ENCODE data around the gene MR1. TPM values are rescaled to one million over a fixed set of nuclear protein-coding genes. Genes with fewer than 3 reads are reported as not detected.
A peak's percentile ranks its signal among the peaks of the same experiment; 100 is the strongest.

The MR1 gene
- total and polyA plus RNA-seq, 9 of the 15 experiments (the other 6 are each of a cell fraction or from before 2014, with no cell fraction given) = 9.7 to 21.7 (median 15.6) TPM

- TF ChIP-seq ZNF274 (IDR thresholded peaks at IDR 0.05; ENCODE audit: borderline replicate concordance, low read depth, low read length) = no peak
- no peak for TF ChIP-seq MYBL2 (IDR thresholded peaks at IDR 0.05; ENCODE audit: low read depth)
- TF ChIP-seq MYBL2 (CRISPR knock-in tag; IDR thresholded peaks at IDR 0.05; ENCODE audit: borderline replicate concordance) = no peak
- no peak for TF ChIP-seq HDAC1 (IDR thresholded peaks at IDR 0.05)
- peak; percentile 62; the same call in 1 of the 2 replicates for TF ChIP-seq EP300 (IDR thresholded peaks at IDR 0.05; ENCODE audit: low read length)
- TF ChIP-seq, protein P1, sequence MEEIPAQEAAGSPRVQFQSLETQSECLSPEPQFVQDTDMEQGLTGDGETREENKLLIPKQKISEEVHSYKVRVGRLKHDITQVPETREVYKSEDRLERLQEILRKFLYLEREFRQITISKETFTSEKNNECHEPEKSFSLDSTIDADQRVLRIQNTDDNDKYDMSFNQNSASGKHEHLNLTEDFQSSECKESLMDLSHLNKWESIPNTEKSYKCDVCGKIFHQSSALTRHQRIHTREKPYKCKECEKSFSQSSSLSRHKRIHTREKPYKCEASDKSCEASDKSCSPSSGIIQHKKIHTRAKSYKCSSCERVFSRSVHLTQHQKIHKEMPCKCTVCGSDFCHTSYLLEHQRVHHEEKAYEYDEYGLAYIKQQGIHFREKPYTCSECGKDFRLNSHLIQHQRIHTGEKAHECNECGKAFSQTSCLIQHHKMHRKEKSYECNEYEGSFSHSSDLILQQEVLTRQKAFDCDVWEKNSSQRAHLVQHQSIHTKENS (CRISPR knock-in tag; IDR thresholded peaks at IDR 0.05) = no peak
- no peak for TF ChIP-seq MAFF (IDR thresholded peaks at IDR 0.05; ENCODE audit: low read length)
- TF ChIP-seq SMARCA4 (IDR thresholded peaks at IDR 0.05) = 0 out of 2 replicates have a peak, but pooled peaks have one; percentile 13
- TF ChIP-seq ETV5 (CRISPR knock-in tag; IDR thresholded peaks at IDR 0.05; ENCODE audit: low read depth) = 0 out of 2 replicates have a peak, but pooled peaks have one; percentile 26
- TF ChIP-seq PHB2 (IDR thresholded peaks at IDR 0.05; ENCODE audit: low read depth) = no peak
- no peak for TF ChIP-seq GABPB2 (CRISPR knock-in tag; conservative IDR thresholded peaks at IDR 0.05)
- TF ChIP-seq GATA2 (CRISPR knock-in tag; IDR thresholded peaks at IDR 0.05) = no peak
- TF ChIP-seq, protein P2, sequence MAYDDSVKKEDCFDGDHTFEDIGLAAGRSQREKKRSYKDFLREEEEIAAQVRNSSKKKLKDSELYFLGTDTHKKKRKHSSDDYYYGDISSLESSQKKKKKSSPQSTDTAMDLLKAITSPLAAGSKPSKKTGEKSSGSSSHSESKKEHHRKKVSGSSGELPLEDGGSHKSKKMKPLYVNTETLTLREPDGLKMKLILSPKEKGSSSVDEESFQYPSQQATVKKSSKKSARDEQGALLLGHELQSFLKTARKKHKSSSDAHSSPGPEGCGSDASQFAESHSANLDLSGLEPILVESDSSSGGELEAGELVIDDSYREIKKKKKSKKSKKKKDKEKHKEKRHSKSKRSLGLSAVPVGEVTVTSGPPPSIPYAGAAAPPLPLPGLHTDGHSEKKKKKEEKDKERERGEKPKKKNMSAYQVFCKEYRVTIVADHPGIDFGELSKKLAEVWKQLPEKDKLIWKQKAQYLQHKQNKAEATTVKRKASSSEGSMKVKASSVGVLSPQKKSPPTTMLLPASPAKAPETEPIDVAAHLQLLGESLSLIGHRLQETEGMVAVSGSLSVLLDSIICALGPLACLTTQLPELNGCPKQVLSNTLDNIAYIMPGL (CRISPR knock-in tag; IDR thresholded peaks at IDR 0.05) = no peak
- TF ChIP-seq ZNF830 (CRISPR knock-in tag; IDR thresholded peaks at IDR 0.05) = no peak
- TF ChIP-seq CTBP1 (IDR thresholded peaks at IDR 0.05; ENCODE audit: borderline replicate concordance) = peak; percentile 59
- no peak; the same call in 1 of the 2 replicates for TF ChIP-seq ZNF324 (CRISPR knock-in tag; IDR thresholded peaks at IDR 0.05)
- TF ChIP-seq TCF3 (CRISPR knock-in tag; IDR thresholded peaks at IDR 0.05) = no peak
- peak; percentile 56; the same call in 1 of the 2 replicates for TF ChIP-seq ZKSCAN8 (CRISPR knock-in tag; IDR thresholded peaks at IDR 0.05)
- TF ChIP-seq SP2 (IDR thresholded peaks at IDR 0.05; ENCODE audit: extremely low read depth, low read depth, low read length, poor library complexity, severe bottlenecking) = no peak
- TF ChIP-seq ARID3B (CRISPR knock-in tag; IDR thresholded peaks at IDR 0.05; ENCODE audit: borderline replicate concordance) = no peak
- TF ChIP-seq, protein P3, sequence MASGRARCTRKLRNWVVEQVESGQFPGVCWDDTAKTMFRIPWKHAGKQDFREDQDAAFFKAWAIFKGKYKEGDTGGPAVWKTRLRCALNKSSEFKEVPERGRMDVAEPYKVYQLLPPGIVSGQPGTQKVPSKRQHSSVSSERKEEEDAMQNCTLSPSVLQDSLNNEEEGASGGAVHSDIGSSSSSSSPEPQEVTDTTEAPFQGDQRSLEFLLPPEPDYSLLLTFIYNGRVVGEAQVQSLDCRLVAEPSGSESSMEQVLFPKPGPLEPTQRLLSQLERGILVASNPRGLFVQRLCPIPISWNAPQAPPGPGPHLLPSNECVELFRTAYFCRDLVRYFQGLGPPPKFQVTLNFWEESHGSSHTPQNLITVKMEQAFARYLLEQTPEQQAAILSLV (tag; IDR thresholded peaks at IDR 0.05) = no peak
- TF ChIP-seq TARDBP (IDR thresholded peaks at IDR 0.05) = 0 out of 2 replicates have a peak, but pooled peaks have one; percentile 45
- no peak for TF ChIP-seq CBX2 (IDR thresholded peaks at IDR 0.05; ENCODE audit: insufficient read depth, low read length, poor library complexity, severe bottlenecking)
- no peak for TF ChIP-seq SAP30 (IDR thresholded peaks at IDR 0.05; ENCODE audit: borderline replicate concordance, insufficient read depth, low read depth, low read length, poor library complexity, severe bottlenecking)
Measured at GRCh38 chr1:181087400-181087901, 53.7 kb downstream of the MR1 start (continued).
